Liver (tissue), 9 donors: ENCODE results near the gene C14orf132. TPM values are rescaled to one million over a fixed set of nuclear protein-coding genes. Genes with fewer than 3 reads are reported as not detected.

ENCODE experiments used
- DNase-seq: peaks from one replicate; pipeline ENCODE4 v3.0.0-alpha.2; 2017; ENCODE audit warnings: low spot score
- H3K27ac ChIP-seq, 2 donors: one replicate each; pipeline ENCODE4 v1.7.0; 2013; ENCODE audit warnings: inconsistent platforms in 2 of 2, low read length in 2 of 2, control low read depth in 1 of 2, low read depth in 1 of 2, mild to moderate bottlenecking in 1 of 2
- H3K27me3 ChIP-seq, 4 donors: one replicate each; pipeline versions ENCODE4 v1.6.1 to v1.7.0; 2013; ENCODE audit warnings: low read length in 3 of 4, inconsistent platforms in 1 of 4, mild to moderate bottlenecking in 1 of 4, moderate library complexity in 1 of 4; ENCODE audit not compliant: control insufficient read depth in 4 of 4, insufficient read depth in 4 of 4
- H3K36me3 ChIP-seq, 4 donors: one replicate each; pipeline versions ENCODE4 v1.6.1 to v1.7.0; 2013; ENCODE audit warnings: low read length in 3 of 4, mild to moderate bottlenecking in 3 of 4, low read depth in 1 of 4, moderate library complexity in 1 of 4; ENCODE audit not compliant: control insufficient read depth in 4 of 4, insufficient read depth in 3 of 4
- H3K4me1 ChIP-seq, 4 donors: one replicate each; pipeline versions ENCODE4 v1.6.1 to v1.7.0; 2013; ENCODE audit warnings: low read length in 3 of 4, mild to moderate bottlenecking in 3 of 4, moderate library complexity in 1 of 4; ENCODE audit not compliant: control insufficient read depth in 4 of 4, insufficient read depth in 4 of 4
- H3K4me3 ChIP-seq, 3 donors: one replicate each; pipeline versions ENCODE4 v1.6.1 to v1.7.0; 2013; ENCODE audit warnings: low read length in 3 of 3, control low read depth in 1 of 3, low read depth in 1 of 3, mild to moderate bottlenecking in 1 of 3
- H3K9ac ChIP-seq, 2 donors: one replicate each; pipeline ENCODE4 v1.7.0; 2013; ENCODE audit warnings: low read length in 2 of 2, mild to moderate bottlenecking in 2 of 2, moderate library complexity in 2 of 2, control low read depth in 1 of 2, low read depth in 1 of 2
- H3K9me3 ChIP-seq, 4 donors: one replicate each; pipeline versions ENCODE4 v1.6.1 to v1.7.0; 2013; ENCODE audit warnings: low read length in 3 of 4; ENCODE audit not compliant: control insufficient read depth in 4 of 4
- EGR1 ChIP-seq, 2 donors: IDR thresholded peaks; 2 replicates each; pipeline ENCODE4 v1.6.1; 2016 to 2018; ENCODE audit warnings: antibody characterized with exemption in 2 of 2, low read depth in 2 of 2
- FOXA2 ChIP-seq: IDR thresholded peaks from 2 replicates; pipeline ENCODE4 v1.6.1; 2016; ENCODE audit warnings: antibody characterized with exemption
- GABPA ChIP-seq, 2 donors: IDR thresholded peaks in 1 of 2; conservative IDR thresholded peaks in 1 of 2; 2 replicates each; pipeline ENCODE4 v1.6.1; 2016; ENCODE audit warnings: antibody characterized with exemption in 2 of 2, mild to moderate bottlenecking in 1 of 2, moderate library complexity in 1 of 2
- HNF4A ChIP-seq, 2 donors: conservative IDR thresholded peaks; 2 replicates each; pipeline ENCODE4 v1.6.1; 2016; ENCODE audit warnings: antibody characterized with exemption in 2 of 2, mild to moderate bottlenecking in 2 of 2
- JUND ChIP-seq, 2 donors: IDR thresholded peaks; 2 replicates each; pipeline ENCODE4 v1.6.1; 2016; ENCODE audit warnings: antibody characterized with exemption in 2 of 2
- RAD21 ChIP-seq, 2 donors: IDR thresholded peaks; 2 replicates each; pipeline ENCODE4 v1.6.1; 2016; ENCODE audit warnings: antibody characterized with exemption in 2 of 2, mild to moderate bottlenecking in 2 of 2
- REST ChIP-seq: IDR thresholded peaks from 2 replicates; pipeline ENCODE4 v1.6.1; 2016; ENCODE audit warnings: antibody characterized with exemption, mild to moderate bottlenecking
- RXRA ChIP-seq, 2 donors: IDR thresholded peaks; 2 replicates each; pipeline ENCODE4 v1.6.1; 2017 to 2018; ENCODE audit warnings: antibody characterized with exemption in 2 of 2, mild to moderate bottlenecking in 1 of 2
- SP1 ChIP-seq: IDR thresholded peaks from 2 replicates; pipeline ENCODE4 v1.6.1; 2018; ENCODE audit warnings: antibody characterized with exemption, mild to moderate bottlenecking
- TAF1 ChIP-seq: conservative IDR thresholded peaks from 2 replicates; pipeline ENCODE4 v1.6.1; 2016; ENCODE audit warnings: antibody characterized with exemption, mild to moderate bottlenecking
- YY1 ChIP-seq: IDR thresholded peaks from 2 replicates; pipeline ENCODE4 v1.6.1; 2016; ENCODE audit warnings: antibody characterized with exemption, mild to moderate bottlenecking
- ZBTB33 ChIP-seq: IDR thresholded peaks from 2 replicates; pipeline ENCODE4 v1.6.1; 2016; ENCODE audit warnings: antibody characterized with exemption
- WGBS: extraction: QIAGEN DNeasy Blood & Tissue Kit; methylation state at CpG from one replicate; pipeline ENCODE4 v1.1.7; 2013; 5-methylcytosine and 5-hydroxymethylcytosine counted together
- polyA plus RNA-seq, 2 donors: library from polyadenylated mRNA; stranded (reverse) in 1 of 2; unstranded in 1 of 2; fragments of 200-250 nt in 1 of 2; fragments of >200 nt in 1 of 2; fragmentation: Nextera tagmentation in 1 of 2; extraction: Ambion mirVana in 1 of 2; gene quantifications; one replicate each; pipeline versions ENCODE4 v1.2.1 to v1.2.3, GENCODE V29; 2013 to 2015
- total RNA-seq, 2 donors: library from RNA; depleted of rRNA; stranded (reverse); fragments of >200 nt; gene quantifications; one replicate each; pipeline ENCODE4 v1.2.3, GENCODE V29; 2014
- TF ChIP-seq, protein P1 (sequence below): IDR thresholded peaks from 2 replicates; pipeline ENCODE4 v1.6.1; 2016; ENCODE audit warnings: antibody characterized with exemption
- TF ChIP-seq, protein P2 (sequence below): fragments of 150-350 bp; IDR thresholded peaks from 2 replicates; pipeline ENCODE4 v1.5.1; 2017; ENCODE audit warnings: improper control_type of control experiment, low read depth, low read length; ENCODE audit not compliant: missing input control
- donor health status: healthy.
- donor health status: healthy.
- donor health status: healthy.
- donor health status: healthy.
- donor health status: healthy.

Gene C14orf132
- total and polyA plus RNA-seq, 4 donors: 1.8 to 3.0 (median 2.1) TPM

- DNase-seq: no peak
- H3K9me3 ChIP-seq: no peaks in the 10 kb centered on the region
Measured at GRCh38 chr14:96080571-96080970, 41.4 kb downstream of the C14orf132 start.

More at GRCh38 chr14:96080571-96080970, 41.4 kb downstream of the C14orf132 start:
- Histone ChIP-seq H3K27me3 (no peaks in the 10 kb centered on the region), H3K36me3 (no peaks in the 10 kb centered on the region), H3K4me1 (peaks cover 0 to 9% (median 0%) of the 10 kb centered on the region in 4 donors), H3K4me3 (no peak overlapping the region), H3K9ac (no peak overlapping the region), H3K27ac (no peak overlapping the region)
- WGBS: 92% methylated on average over 10 of the region's 10 CpGs
- TF ChIP-seq, protein P1, sequence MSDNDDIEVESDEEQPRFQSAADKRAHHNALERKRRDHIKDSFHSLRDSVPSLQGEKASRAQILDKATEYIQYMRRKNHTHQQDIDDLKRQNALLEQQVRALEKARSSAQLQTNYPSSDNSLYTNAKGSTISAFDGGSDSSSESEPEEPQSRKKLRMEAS: no peak
- TF ChIP-seq RAD21 (IDR thresholded peaks at IDR 0.05) (no peak), GABPA (IDR thresholded peaks at IDR 0.05 in 1 of 2, conservative IDR thresholded peaks at IDR 0.05 in 1 of 2) (no peak), ZBTB33 (no peak), TAF1 (no peak), FOXA2 (no peak), EGR1 (IDR thresholded peaks at IDR 0.05; ENCODE audit: low read depth in 2 of 2) (no peak), JUND (IDR thresholded peaks at IDR 0.05) (no peak), HNF4A (conservative IDR thresholded peaks at IDR 0.05) (no peak), SP1 (no peak), YY1 (no peak), REST (no peak), RXRA (IDR thresholded peaks at IDR 0.05) (no peak)
- TF ChIP-seq, protein P2, sequence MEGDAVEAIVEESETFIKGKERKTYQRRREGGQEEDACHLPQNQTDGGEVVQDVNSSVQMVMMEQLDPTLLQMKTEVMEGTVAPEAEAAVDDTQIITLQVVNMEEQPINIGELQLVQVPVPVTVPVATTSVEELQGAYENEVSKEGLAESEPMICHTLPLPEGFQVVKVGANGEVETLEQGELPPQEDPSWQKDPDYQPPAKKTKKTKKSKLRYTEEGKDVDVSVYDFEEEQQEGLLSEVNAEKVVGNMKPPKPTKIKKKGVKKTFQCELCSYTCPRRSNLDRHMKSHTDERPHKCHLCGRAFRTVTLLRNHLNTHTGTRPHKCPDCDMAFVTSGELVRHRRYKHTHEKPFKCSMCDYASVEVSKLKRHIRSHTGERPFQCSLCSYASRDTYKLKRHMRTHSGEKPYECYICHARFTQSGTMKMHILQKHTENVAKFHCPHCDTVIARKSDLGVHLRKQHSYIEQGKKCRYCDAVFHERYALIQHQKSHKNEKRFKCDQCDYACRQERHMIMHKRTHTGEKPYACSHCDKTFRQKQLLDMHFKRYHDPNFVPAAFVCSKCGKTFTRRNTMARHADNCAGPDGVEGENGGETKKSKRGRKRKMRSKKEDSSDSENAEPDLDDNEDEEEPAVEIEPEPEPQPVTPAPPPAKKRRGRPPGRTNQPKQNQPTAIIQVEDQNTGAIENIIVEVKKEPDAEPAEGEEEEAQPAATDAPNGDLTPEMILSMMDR: no peak
